GM23338 (cell line): ENCODE data around the gene EGFL6.

Source experiments
- CTCF ChIP-seq, 2 experiments: fragments of 200-600 bp in 1 of 2; sonication (generic) in 1 of 2; conservative IDR thresholded peaks; 2 replicates each; pipeline versions ENCODE4 v1.5.1 to v1.6.1; 2016 to 2017; ENCODE audit warnings: antibody characterized with exemption in 2 of 2, low read depth in 2 of 2, mild to moderate bottlenecking in 2 of 2, moderate library complexity in 1 of 2
- EZH2phosphoT487 ChIP-seq: fragments of 200-600 bp; sonication (generic); IDR thresholded peaks from one replicate; pipeline ENCODE4 v1.8.1; 2018; ENCODE audit warnings: antibody characterized with exemption; ENCODE audit not compliant: unreplicated experiment

- no peak for TF ChIP-seq EZH2phosphoT487
- no peak for TF ChIP-seq CTCF (conservative IDR thresholded peaks at IDR 0.05; ENCODE audit: low read depth in 2 of 2)
These were observed 76.2 kb downstream of the EGFL6 start for GRCh38 chrX:13645464-13646153.
